Adrenal gland (tissue), 12 donors: ENCODE results near the gene LMF1. TPM values are rescaled to one million over a fixed set of nuclear protein-coding genes. Genes with fewer than 3 reads are reported as not detected.

ENCODE experiments used
- DNase-seq, 7 donors: peaks; one replicate each; pipeline ENCODE4 v3.0.0-alpha.2; 2019 to 2020
- H3K27ac ChIP-seq, 5 donors: fragments of 200-600 bp; sonication (generic) in 4 of 5; 1 replicate in 3 of 5; 2 replicates in 2 of 5; pipeline versions ENCODE4 v1.5.1 to v1.8.0; 2016 to 2020; ENCODE audit warnings: mild to moderate bottlenecking in 1 of 5
- H3K27me3 ChIP-seq: fragments of 200-600 bp; 2 replicates; pipeline ENCODE4 v1.8.0; 2021
- H3K36me3 ChIP-seq, 2 donors: fragments of 200-600 bp; replicated peaks in 1 of 2; 1 replicate in 1 of 2; 2 replicates in 1 of 2; pipeline versions ENCODE4 v1.5.1 to v1.8.0; 2018 to 2022
- H3K4me1 ChIP-seq, 2 donors: fragments of 200-600 bp; replicated peaks in 1 of 2; 1 replicate in 1 of 2; 2 replicates in 1 of 2; pipeline versions ENCODE4 v1.5.1 to v1.8.0; 2018 to 2021
- H3K4me3 ChIP-seq, 4 donors: fragments of 200-600 bp; sonication (generic) in 3 of 4; one replicate each; pipeline ENCODE4 v1.5.1; 2016 to 2018
- H3K9me3 ChIP-seq, 3 donors: fragments of 200-600 bp; sonication (generic) in 1 of 3; replicated peaks in 1 of 3; 1 replicate in 2 of 3; 2 replicates in 1 of 3; pipeline versions ENCODE4 v1.5.1 to v1.8.0; 2016 to 2021
- POLR2A ChIP-seq, 2 donors: fragments of 450-650 bp; IDR thresholded peaks; one replicate each; pipeline ENCODE4 v1.6.1; 2017; ENCODE audit warnings: antibody characterized with exemption in 2 of 2, mild to moderate bottlenecking in 2 of 2, moderate library complexity in 1 of 2
- WGBS, 4 donors: extraction: QIAGEN DNeasy Blood & Tissue Kit in 2 of 4; methylation state at CpG; one replicate each; pipeline versions ENCODE4 v1.1.5 to v1.1.7; 2013 to 2017; 5-methylcytosine and 5-hydroxymethylcytosine counted together
- intact Hi-C, 2 donors: fragments of 100-400 bp; cut with DNase I; formaldehyde crosslinking; loops; one replicate each; pipeline versions ENCODE4 v1.14.1 to v1.15.0; 2022 to 2023
- polyA plus RNA-seq, 3 donors: library from polyadenylated mRNA; stranded (reverse); fragments of 200-250 nt in 2 of 3; fragments of 350-450 nt in 1 of 3; fragmentation: Illumina TruSeq in 1 of 3; extraction: RNeasy Lipid Tissue Mini Kit (QIAGEN cat#74804) in 1 of 3; gene quantifications; one replicate each; pipeline ENCODE4 v1.2.3, GENCODE V29; 2013 to 2014
- total RNA-seq, 9 donors: library from RNA; depleted of rRNA in 4 of 9; stranded (reverse); fragments of >200 nt in 4 of 9; fragments of 120-200 nt in 1 of 9; fragmentation: NEBNext Ultra II Directional in 1 of 9; extraction: Animal tissue kit (Norgen Biotek cat#: 25700) in 1 of 9; gene quantifications; one replicate each; pipeline versions ENCODE4 v1.1.0 to v1.2.4, GENCODE V29; 2013 to 2023
- TF ChIP-seq, protein P1 (sequence below), 6 experiments: fragments of 450-650 bp in 4 of 6; fragments of 200-600 bp in 2 of 6; sonication (generic) in 1 of 6; IDR thresholded peaks; 1 replicate in 5 of 6; 2 replicates in 1 of 6; pipeline versions ENCODE4 v1.5.1 to v1.8.0; 2016 to 2021; ENCODE audit warnings: antibody characterized with exemption in 6 of 6, mild to moderate bottlenecking in 2 of 6, moderate library complexity in 1 of 6
- donor health status: healthy with polysubstance abuse.
- donor health status: Bipolar disorder and iron deficiency.
- donor health status: DM: yes; HTN: yes; CAD: no.
- donor health status: DM: no; HTN: no; CAD: no.
- donor health status: DM: no; HTN: no; CAD: no.
- donor health status: DM: yes; HTN: yes; CAD: no.

Gene LMF1
- total and polyA plus RNA-seq, 12 donors = 10.5 to 101 (median 36.3) TPM

DNA sequence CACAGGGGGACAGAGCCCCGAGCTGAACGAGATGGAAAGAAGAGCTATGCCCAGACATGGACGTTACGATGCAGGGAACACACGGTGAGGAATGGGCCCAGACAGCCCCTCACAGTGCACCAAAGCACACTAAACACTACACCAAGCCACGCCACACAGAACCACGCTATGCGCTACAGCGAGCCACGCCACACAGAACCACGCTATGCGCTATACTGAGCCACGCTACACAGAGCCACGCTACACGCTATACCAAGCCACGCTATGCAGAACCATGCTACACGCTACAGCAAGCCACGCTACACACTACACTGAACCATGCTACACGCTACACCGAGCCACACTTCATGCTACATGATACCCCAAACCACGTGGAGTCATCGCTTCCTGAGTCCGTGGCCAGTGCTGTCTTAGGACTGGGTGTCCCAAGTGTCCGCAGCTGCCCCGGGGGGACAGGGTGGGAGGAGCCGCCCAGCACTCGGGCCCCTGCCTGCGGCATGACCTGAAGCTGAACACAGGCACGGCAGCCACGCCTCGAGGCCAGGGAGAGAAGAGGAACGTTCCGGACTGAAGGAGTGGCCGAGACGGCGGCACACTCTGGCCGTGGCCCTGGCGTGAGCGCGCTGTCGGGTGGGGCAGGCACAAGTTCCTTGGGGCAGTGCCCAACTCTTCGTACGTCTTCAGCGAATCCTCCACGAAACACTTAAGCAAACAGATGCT is 61.3 kb downstream of the LMF1 start:
- H3K27me3 ChIP-seq = no peaks in the 10 kb centered on the region
- H3K36me3 ChIP-seq = no peaks in the 10 kb centered on the region
- 95 to 98% (median 96%) methylated on average over 36 to 45 of the region's 45 CpGs for whole genome bisulfite sequencing, 4 donors
- no peak overlapping the region for H3K4me3 ChIP-seq
- no peak overlapping the region for H3K27ac ChIP-seq
- DNase-seq = no peak
- intact Hi-C loops = no loop called here
- H3K9me3 ChIP-seq = no peaks in the 10 kb centered on the region
- TF ChIP-seq, protein P1, sequence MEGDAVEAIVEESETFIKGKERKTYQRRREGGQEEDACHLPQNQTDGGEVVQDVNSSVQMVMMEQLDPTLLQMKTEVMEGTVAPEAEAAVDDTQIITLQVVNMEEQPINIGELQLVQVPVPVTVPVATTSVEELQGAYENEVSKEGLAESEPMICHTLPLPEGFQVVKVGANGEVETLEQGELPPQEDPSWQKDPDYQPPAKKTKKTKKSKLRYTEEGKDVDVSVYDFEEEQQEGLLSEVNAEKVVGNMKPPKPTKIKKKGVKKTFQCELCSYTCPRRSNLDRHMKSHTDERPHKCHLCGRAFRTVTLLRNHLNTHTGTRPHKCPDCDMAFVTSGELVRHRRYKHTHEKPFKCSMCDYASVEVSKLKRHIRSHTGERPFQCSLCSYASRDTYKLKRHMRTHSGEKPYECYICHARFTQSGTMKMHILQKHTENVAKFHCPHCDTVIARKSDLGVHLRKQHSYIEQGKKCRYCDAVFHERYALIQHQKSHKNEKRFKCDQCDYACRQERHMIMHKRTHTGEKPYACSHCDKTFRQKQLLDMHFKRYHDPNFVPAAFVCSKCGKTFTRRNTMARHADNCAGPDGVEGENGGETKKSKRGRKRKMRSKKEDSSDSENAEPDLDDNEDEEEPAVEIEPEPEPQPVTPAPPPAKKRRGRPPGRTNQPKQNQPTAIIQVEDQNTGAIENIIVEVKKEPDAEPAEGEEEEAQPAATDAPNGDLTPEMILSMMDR (IDR thresholded peaks at IDR 0.05) = no peak
- no peak for TF ChIP-seq POLR2A (IDR thresholded peaks at IDR 0.05)
- no peaks in the 10 kb centered on the region for H3K4me1 ChIP-seq

DNA sequence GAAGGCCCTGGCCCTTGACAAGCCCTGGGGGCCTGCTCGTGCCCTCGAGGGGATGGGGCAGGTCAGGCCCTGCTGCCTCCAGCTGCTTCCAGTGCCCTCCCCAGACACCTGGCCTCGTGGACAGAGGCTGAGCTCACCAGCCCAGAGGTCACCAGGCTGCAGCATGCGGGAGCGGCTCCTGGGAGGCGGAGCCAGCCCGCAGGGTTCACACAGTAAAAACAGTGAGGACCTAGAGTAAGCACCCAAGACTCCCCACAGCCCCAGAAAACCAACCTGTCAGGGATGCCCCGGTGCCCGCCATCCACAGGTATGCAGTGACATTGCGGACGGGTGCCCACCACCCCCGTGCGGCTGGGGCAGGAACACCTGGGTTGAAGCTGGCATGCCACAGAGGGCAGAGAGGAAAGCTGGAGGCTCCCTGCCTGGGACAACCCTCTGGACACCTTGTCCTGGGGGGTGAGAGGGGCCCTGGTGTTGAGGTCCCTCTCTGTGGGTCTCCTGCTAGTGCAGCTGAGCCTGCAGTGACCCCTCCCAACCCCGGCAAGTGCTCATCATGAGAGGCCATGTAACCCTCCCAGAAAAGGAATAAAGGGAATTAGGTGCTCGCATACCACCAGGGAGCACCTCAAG is 62.1 kb downstream of the LMF1 start:
- Histone ChIP-seq H3K27ac (no peak overlapping the region), H3K9me3 (no peaks in the 10 kb centered on the region), H3K36me3 (no peaks in the 10 kb centered on the region), H3K4me3 (no peak overlapping the region), H3K27me3 (no peaks in the 10 kb centered on the region), H3K4me1 (no peaks in the 10 kb centered on the region)
- WGBS, 4 donors = 89 to 95% (median 92%) methylated on average over 11 to 15 of the region's 15 CpGs
- TF ChIP-seq, protein P1 (IDR thresholded peaks at IDR 0.05) = no peak
- intact Hi-C loops = no loop called here
- no peak for DNase-seq

DNA sequence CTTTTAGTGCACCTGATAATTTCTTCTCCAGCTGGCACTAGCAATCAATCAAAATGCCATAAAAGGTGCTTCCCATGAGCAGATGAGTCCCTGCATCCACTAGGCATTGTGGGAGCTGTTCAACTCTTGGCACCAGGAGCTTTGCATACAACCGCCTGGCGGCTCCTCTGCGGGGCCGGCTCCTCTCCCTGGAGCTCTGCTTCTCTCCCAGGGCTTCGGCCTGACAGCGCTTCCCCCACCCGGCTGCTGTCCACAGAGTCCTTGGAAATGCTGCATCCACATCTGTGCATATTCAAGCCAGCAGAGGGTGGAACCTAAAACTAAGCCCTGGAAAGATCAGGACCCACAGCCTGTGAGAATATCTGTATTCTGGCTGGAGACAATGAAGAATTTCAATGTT is 62.9 kb downstream of the LMF1 start:
- H3K4me3 ChIP-seq = no peak overlapping the region
- no peaks in the 10 kb centered on the region for H3K4me1 ChIP-seq
- WGBS, 4 donors = 92 to 95% (median 95%) methylated on average over 4 to 7 of the region's 7 CpGs
- no peak for TF ChIP-seq POLR2A (IDR thresholded peaks at IDR 0.05)
- TF ChIP-seq, protein P1 (IDR thresholded peaks at IDR 0.05) = no peak
- H3K27ac ChIP-seq = no peak overlapping the region
- H3K9me3 ChIP-seq = no peaks in the 10 kb centered on the region
- H3K36me3 ChIP-seq = no peaks in the 10 kb centered on the region
- DNase-seq = no peak
- H3K27me3 ChIP-seq = no peaks in the 10 kb centered on the region
- intact Hi-C loops = no loop called here

DNA sequence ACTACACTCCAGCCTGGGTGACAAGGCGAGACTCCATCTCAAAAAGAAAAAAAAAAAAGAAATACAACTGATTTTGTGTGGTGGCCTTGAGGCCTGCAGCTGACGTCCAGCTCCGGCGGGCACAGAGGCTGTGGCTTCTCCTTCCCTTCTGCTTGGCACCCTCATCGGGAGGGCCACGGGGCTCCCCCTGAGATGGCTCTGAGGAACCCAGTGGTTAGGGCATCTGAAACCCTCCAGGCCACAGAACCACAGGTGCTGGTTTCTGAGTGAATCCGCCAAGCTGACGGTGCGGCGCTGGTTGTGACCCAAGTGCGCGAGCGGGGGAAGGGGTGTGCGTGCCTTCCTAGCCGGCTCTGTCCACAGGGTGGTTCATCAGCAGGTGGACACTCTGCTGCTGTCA is 63.4 kb downstream of the LMF1 start:
- TF ChIP-seq POLR2A (IDR thresholded peaks at IDR 0.05) = no peak
- TF ChIP-seq, protein P1 (IDR thresholded peaks at IDR 0.05) = no peak
- Histone ChIP-seq H3K27me3 (no peaks in the 10 kb centered on the region), H3K4me1 (no peaks in the 10 kb centered on the region), H3K4me3 (no peak overlapping the region), H3K27ac (no peak overlapping the region), H3K36me3 (no peaks in the 10 kb centered on the region), H3K9me3 (no peaks in the 10 kb centered on the region)
- no peak for DNase-seq
- WGBS, 4 donors = 96 to 99% (median 98%) methylated on average over 13 to 15 of the region's 15 CpGs
- intact Hi-C loops = no loop called here
